ENCODE data around the gene SLCO3A1. TPM values are rescaled to one million over a fixed set of nuclear protein-coding genes. Genes with fewer than 3 reads are reported as not detected.

Gene SLCO3A1
- total RNA-seq, 2 donors from 2014 or later: 7.2 to 11.4 TPM

DNA sequence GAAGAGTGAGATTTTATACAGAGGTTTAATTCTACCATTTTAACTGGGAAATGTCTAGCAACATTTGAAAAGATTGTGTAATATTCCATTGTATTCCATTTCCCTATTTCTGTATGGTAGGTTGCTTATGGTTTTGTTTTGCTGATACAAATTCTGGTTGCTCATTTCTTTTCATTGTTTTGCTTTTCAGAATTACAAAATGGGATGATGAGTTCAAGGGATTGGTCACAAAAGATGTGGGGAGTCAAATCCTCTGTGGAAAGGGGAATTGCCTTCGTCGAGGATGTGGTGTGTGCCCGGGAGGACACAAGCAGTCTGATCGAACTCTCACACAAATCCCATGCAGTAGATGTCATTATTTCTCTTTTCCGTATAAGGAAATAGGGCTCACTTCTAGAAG is 18.3 kb downstream of the SLCO3A1 start:
- H3K4me3 ChIP-seq (ENCODE audit: low read length): no peak overlapping the region
- TF ChIP-seq, protein P1, sequence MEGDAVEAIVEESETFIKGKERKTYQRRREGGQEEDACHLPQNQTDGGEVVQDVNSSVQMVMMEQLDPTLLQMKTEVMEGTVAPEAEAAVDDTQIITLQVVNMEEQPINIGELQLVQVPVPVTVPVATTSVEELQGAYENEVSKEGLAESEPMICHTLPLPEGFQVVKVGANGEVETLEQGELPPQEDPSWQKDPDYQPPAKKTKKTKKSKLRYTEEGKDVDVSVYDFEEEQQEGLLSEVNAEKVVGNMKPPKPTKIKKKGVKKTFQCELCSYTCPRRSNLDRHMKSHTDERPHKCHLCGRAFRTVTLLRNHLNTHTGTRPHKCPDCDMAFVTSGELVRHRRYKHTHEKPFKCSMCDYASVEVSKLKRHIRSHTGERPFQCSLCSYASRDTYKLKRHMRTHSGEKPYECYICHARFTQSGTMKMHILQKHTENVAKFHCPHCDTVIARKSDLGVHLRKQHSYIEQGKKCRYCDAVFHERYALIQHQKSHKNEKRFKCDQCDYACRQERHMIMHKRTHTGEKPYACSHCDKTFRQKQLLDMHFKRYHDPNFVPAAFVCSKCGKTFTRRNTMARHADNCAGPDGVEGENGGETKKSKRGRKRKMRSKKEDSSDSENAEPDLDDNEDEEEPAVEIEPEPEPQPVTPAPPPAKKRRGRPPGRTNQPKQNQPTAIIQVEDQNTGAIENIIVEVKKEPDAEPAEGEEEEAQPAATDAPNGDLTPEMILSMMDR (conservative IDR thresholded peaks at IDR 0.05): no peak
- H3K9ac ChIP-seq (ENCODE audit: extremely low read depth, low read length, poor library complexity, severe bottlenecking): no peak overlapping the region
- peaks cover 8% of the 10 kb centered on the region for H3K9me3 Mint-ChIP-seq
- H3K4me3 Mint-ChIP-seq: no peak overlapping the region
- no peaks in the 10 kb centered on the region for H3K36me3 Mint-ChIP-seq (ENCODE audit: low read depth)
- H3K27me3 Mint-ChIP-seq (ENCODE audit: insufficient read depth): no peaks in the 10 kb centered on the region
- peaks cover 9% of the 10 kb centered on the region for H3K9me3 ChIP-seq (ENCODE audit: control insufficient read depth, low read length)
- no peak for DNase-seq
- H3K4me1 ChIP-seq (ENCODE audit: control insufficient read depth, insufficient read depth, low read length): no peaks in the 10 kb centered on the region
- H3K36me3 ChIP-seq (ENCODE audit: control insufficient read depth, insufficient read depth, low read length): no peaks in the 10 kb centered on the region
- no peak overlapping the region for H3K27ac ChIP-seq (ENCODE audit: low read depth, low read length)
- H3K4me1 Mint-ChIP-seq: peaks cover 4% of the 10 kb centered on the region
- 92 to 100% methylated on average over 4 to 5 of the region's 5 CpGs for WGBS, 2 experiments (ENCODE audit: insufficient coverage in 1 of 2, insufficient read length in 1 of 2)
- H3K27me3 ChIP-seq (ENCODE audit: control insufficient read depth, insufficient read depth, low read length, poor library complexity, severe bottlenecking): no peaks in the 10 kb centered on the region
- no peak overlapping the region for H3K27ac Mint-ChIP-seq

DNA sequence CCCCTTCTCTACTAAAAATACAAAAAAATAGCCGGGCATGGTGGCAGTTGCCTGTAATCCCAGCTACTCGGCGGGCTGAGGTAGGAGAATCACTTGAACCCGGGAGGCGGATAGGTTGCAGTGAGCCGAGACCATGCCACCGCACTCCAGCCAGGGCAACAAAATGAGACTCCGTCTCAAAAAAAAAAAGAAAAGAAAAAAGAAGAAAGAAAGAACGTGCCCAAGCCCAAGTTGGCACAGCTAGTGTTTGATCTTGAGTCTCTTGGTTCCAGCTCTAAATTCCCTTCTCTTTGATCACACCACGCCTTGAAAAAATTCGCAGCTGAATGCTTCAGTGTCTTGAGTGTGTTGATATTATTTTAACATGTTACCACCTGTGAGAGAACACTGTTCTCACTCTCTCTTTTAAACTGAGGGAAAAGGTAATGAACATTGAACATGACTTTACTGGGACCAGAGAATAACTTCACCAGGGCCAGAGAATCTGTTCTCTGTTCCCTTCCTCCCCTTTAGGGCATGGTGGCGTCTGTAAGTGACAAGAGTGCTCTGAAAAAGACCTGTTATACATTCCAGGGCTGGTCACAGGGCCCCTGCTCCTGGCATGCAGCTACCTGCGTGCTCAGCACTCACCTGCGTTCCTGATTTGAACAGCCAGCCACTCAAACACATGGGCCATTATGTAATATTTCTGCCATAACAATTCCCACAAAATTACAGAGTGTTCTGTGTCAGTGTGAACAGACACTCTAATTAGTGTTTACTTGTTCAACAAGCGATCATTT is 19.0 kb downstream of the SLCO3A1 start:
- Histone ChIP-seq H3K9me3 (ENCODE audit: control insufficient read depth, low read length) (peaks cover 9% of the 10 kb centered on the region), H3K4me3 (ENCODE audit: low read length) (no peak overlapping the region), H3K36me3 (ENCODE audit: control insufficient read depth, insufficient read depth, low read length) (no peaks in the 10 kb centered on the region), H3K4me1 (ENCODE audit: control insufficient read depth, insufficient read depth, low read length) (no peaks in the 10 kb centered on the region), H3K27ac (ENCODE audit: low read depth, low read length) (no peak overlapping the region), H3K27me3 (ENCODE audit: control insufficient read depth, insufficient read depth, low read length, poor library complexity, severe bottlenecking) (no peaks in the 10 kb centered on the region), H3K9ac (ENCODE audit: extremely low read depth, low read length, poor library complexity, severe bottlenecking) (no peak overlapping the region)
- WGBS, 2 experiments (ENCODE audit: insufficient coverage in 1 of 2, insufficient read length in 1 of 2): 91% methylated on average over 10 to 13 of the region's 15 CpGs
- Mint-ChIP-seq H3K4me3 (no peak overlapping the region), H3K9me3 (peaks cover 8% of the 10 kb centered on the region), H3K27me3 (ENCODE audit: insufficient read depth) (no peaks in the 10 kb centered on the region), H3K36me3 (ENCODE audit: low read depth) (no peaks in the 10 kb centered on the region), H3K27ac (no peak overlapping the region), H3K4me1 (peaks cover 4% of the 10 kb centered on the region)
- no peak for DNase-seq
- TF ChIP-seq, protein P1 (conservative IDR thresholded peaks at IDR 0.05): no peak

DNA sequence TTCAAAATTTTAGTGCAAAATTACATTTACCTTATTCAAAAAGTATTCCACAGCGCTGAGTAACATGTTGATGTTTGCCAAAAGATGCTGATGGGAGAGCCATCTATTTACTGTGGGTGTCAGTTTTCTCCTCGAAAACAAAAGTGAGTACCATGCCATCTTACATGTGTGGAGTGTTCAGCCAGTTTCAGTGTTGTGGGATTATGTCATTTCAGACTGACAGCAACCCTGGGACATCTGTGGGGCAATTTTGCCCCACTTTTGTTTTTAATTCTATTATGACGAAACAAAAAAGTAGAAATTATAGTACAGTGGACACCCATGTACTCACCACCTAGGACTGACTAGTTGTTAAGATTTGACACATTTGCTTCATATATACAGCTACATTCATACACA is 19.6 kb downstream of the SLCO3A1 start:
- Mint-ChIP-seq H3K27me3 (ENCODE audit: insufficient read depth) (no peaks in the 10 kb centered on the region), H3K4me1 (peaks cover 4% of the 10 kb centered on the region), H3K4me3 (no peak overlapping the region), H3K36me3 (ENCODE audit: low read depth) (no peaks in the 10 kb centered on the region), H3K9me3 (peaks cover 8% of the 10 kb centered on the region), H3K27ac (no peak overlapping the region)
- Histone ChIP-seq H3K9me3 (ENCODE audit: control insufficient read depth, low read length) (peaks cover 9% of the 10 kb centered on the region), H3K27me3 (ENCODE audit: control insufficient read depth, insufficient read depth, low read length, poor library complexity, severe bottlenecking) (no peaks in the 10 kb centered on the region), H3K27ac (ENCODE audit: low read depth, low read length) (no peak overlapping the region), H3K4me1 (ENCODE audit: control insufficient read depth, insufficient read depth, low read length) (no peaks in the 10 kb centered on the region), H3K36me3 (ENCODE audit: control insufficient read depth, insufficient read depth, low read length) (no peaks in the 10 kb centered on the region), H3K4me3 (ENCODE audit: low read length) (no peak overlapping the region), H3K9ac (ENCODE audit: extremely low read depth, low read length, poor library complexity, severe bottlenecking) (no peak overlapping the region)
- WGBS, 2 experiments (ENCODE audit: insufficient coverage in 1 of 2, insufficient read length in 1 of 2): 65 to 92% methylated on average over 2 to 3 of the region's 3 CpGs
- TF ChIP-seq, protein P1 (conservative IDR thresholded peaks at IDR 0.05): no peak
- DNase-seq: no peak

Data from endodermal cell (in vitro differentiated cells).